Measurements from ENCODE around the gene ACVRL1.

Gene ACVRL1

DNA sequence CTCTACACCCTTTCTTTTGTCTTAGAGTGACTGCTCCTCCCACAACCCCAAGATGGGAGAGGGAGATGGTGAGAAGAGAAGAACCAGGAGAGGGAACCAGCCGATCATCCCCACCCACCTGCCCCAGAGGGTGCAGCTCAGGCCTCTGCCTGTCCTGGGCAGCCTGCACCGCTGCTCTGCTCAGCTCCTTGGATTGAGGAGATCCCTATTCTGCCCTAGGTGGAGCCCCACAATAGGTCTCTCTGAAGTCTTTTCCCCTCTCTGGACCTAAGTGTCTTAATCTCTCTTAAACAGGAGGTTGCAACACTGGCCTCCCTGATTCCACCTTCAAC lies 17.2 kb upstream of the ACVRL1 start:
- Histone ChIP-seq H3K27me3 (replicated peaks; ENCODE audit: insufficient read depth, low read length) (no peaks in the 10 kb centered on the region), H3K36me3 (replicated peaks; ENCODE audit: insufficient read depth, low read length) (no peaks in the 10 kb centered on the region), H3K9me2 (replicated peaks; ENCODE audit: insufficient read depth, low read length) (no peaks in the 10 kb centered on the region), H3K4me3 (ENCODE audit: low read length) (no peak overlapping the region), H3K4me1 (ENCODE audit: low read length) (peaks cover 10% of the 10 kb centered on the region), H3K79me2 (ENCODE audit: low read length) (no peaks in the 10 kb centered on the region), H3K9ac (ENCODE audit: low read length) (no peak overlapping the region), H3K4me2 (ENCODE audit: low read depth, low read length) (no peak overlapping the region), H2AFZ (ENCODE audit: low read length) (no peak overlapping the region), H3K27ac (ENCODE audit: low read length) (no peak overlapping the region), H3K9me3 (replicated peaks; ENCODE audit: insufficient read depth, low read length) (no peaks in the 10 kb centered on the region), H3F3A (ENCODE audit: insufficient read depth, low read length) (no peaks in the 10 kb centered on the region), H4K20me1 (ENCODE audit: insufficient read depth, low read length) (no peaks in the 10 kb centered on the region)
- TF ChIP-seq EZH2phosphoT487 (IDR thresholded peaks at IDR 0.05; ENCODE audit: low read length) (no peak), EZH2 (optimal IDR thresholded peaks at IDR 0.05; ENCODE audit: low read depth, low read length) (no peak)
- TF ChIP-seq, protein P1, sequence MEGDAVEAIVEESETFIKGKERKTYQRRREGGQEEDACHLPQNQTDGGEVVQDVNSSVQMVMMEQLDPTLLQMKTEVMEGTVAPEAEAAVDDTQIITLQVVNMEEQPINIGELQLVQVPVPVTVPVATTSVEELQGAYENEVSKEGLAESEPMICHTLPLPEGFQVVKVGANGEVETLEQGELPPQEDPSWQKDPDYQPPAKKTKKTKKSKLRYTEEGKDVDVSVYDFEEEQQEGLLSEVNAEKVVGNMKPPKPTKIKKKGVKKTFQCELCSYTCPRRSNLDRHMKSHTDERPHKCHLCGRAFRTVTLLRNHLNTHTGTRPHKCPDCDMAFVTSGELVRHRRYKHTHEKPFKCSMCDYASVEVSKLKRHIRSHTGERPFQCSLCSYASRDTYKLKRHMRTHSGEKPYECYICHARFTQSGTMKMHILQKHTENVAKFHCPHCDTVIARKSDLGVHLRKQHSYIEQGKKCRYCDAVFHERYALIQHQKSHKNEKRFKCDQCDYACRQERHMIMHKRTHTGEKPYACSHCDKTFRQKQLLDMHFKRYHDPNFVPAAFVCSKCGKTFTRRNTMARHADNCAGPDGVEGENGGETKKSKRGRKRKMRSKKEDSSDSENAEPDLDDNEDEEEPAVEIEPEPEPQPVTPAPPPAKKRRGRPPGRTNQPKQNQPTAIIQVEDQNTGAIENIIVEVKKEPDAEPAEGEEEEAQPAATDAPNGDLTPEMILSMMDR (IDR thresholded peaks at IDR 0.05; ENCODE audit: low read length) = no peak
- DNase-seq = no peak

DNA sequence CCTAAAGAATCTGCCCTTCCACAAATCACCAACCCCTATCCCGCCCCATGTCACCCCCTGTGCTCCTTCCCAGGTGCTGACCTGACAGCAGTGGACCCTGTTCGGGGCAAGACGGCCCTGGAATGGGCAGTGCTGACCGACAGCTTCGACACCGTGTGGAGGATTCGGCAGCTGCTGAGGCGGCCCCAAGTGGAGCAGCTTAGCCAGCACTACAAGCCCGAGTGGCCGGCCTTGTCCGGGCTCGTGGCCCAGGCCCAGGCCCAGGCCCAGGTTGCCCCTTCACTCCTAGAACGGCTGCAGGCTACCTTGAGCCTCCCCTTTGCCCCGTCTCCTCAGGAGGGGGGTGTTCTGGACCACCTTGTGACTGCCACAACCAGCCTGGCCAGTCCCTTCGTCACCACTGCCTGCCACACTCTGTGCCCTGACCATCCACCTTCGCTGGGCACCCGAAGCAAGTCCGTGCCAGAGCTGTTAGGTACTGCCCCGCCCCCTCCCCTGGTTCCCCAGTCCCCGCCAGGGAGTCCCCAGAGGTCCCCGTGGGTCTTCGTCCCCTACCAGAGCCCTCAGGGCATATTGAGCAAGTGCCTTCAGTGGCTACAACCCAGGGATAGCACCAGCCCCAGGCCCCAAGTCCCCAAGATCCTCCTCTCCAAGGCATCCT lies 16.7 kb upstream of the ACVRL1 start:
- Histone ChIP-seq H3K79me2 (ENCODE audit: low read length) (no peaks in the 10 kb centered on the region), H4K20me1 (ENCODE audit: insufficient read depth, low read length) (no peaks in the 10 kb centered on the region), H3K27me3 (replicated peaks; ENCODE audit: insufficient read depth, low read length) (no peaks in the 10 kb centered on the region), H3F3A (ENCODE audit: insufficient read depth, low read length) (no peaks in the 10 kb centered on the region), H3K9me3 (replicated peaks; ENCODE audit: insufficient read depth, low read length) (no peaks in the 10 kb centered on the region), H3K9ac (ENCODE audit: low read length) (no peak overlapping the region), H2AFZ (ENCODE audit: low read length) (no peak overlapping the region), H3K4me1 (ENCODE audit: low read length) (peaks cover 10% of the 10 kb centered on the region), H3K27ac (ENCODE audit: low read length) (no peak overlapping the region), H3K9me2 (replicated peaks; ENCODE audit: insufficient read depth, low read length) (no peaks in the 10 kb centered on the region), H3K36me3 (replicated peaks; ENCODE audit: insufficient read depth, low read length) (no peaks in the 10 kb centered on the region), H3K4me3 (ENCODE audit: low read length) (no peak overlapping the region), H3K4me2 (ENCODE audit: low read depth, low read length) (no peak overlapping the region)
- TF ChIP-seq EZH2 (optimal IDR thresholded peaks at IDR 0.05; ENCODE audit: low read depth, low read length) (no peak), EZH2phosphoT487 (IDR thresholded peaks at IDR 0.05; ENCODE audit: low read length) (no peak)
- TF ChIP-seq, protein P1 (IDR thresholded peaks at IDR 0.05; ENCODE audit: low read length) = no peak
- no peak for DNase-seq

DNA sequence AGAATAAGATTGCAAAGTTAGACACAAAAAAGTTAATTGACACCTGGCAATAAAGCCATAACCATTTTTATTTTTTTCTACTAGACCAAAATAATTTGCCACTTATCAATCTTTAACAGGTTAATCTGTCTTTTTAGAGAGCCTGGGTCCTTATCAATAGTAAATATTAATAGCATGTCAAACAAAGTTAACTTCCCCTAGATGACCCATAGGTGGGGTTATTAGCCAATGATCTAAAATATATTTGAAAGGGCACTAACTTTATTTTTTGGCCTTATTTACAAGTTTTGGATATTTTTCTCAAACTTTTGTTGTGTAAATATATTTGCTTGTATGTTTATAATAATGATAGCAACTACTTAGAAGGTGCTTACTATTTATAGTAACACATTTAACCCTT lies 15.5 kb upstream of the ACVRL1 start:
- Histone ChIP-seq H4K20me1 (ENCODE audit: insufficient read depth, low read length) (no peaks in the 10 kb centered on the region), H3K9me3 (replicated peaks; ENCODE audit: insufficient read depth, low read length) (no peaks in the 10 kb centered on the region), H3K4me3 (ENCODE audit: low read length) (no peak overlapping the region), H3K79me2 (ENCODE audit: low read length) (no peaks in the 10 kb centered on the region), H3F3A (ENCODE audit: insufficient read depth, low read length) (no peaks in the 10 kb centered on the region), H3K4me1 (ENCODE audit: low read length) (no peaks in the 10 kb centered on the region), H3K9ac (ENCODE audit: low read length) (no peak overlapping the region), H3K9me2 (replicated peaks; ENCODE audit: insufficient read depth, low read length) (no peaks in the 10 kb centered on the region), H3K4me2 (ENCODE audit: low read depth, low read length) (no peak overlapping the region), H3K27me3 (replicated peaks; ENCODE audit: insufficient read depth, low read length) (no peaks in the 10 kb centered on the region), H3K36me3 (replicated peaks; ENCODE audit: insufficient read depth, low read length) (no peaks in the 10 kb centered on the region), H2AFZ (ENCODE audit: low read length) (no peak overlapping the region), H3K27ac (ENCODE audit: low read length) (no peak overlapping the region)
- no peak for TF ChIP-seq EZH2phosphoT487 (IDR thresholded peaks at IDR 0.05; ENCODE audit: low read length)
- TF ChIP-seq EZH2 (optimal IDR thresholded peaks at IDR 0.05; ENCODE audit: low read depth, low read length) = no peak
- TF ChIP-seq, protein P1 (IDR thresholded peaks at IDR 0.05; ENCODE audit: low read length) = peak; percentile 40
- no peak for DNase-seq
